Activated CD4-positive, CD25-positive, alpha-beta regulatory T cell treated with anti-CD3 and anti-CD28 coated beads, Interleukin-2, amount 50 U/mL, for 24 hours (primary cell): Measurements from ENCODE around the gene CRAMP1.
"Not testable (repeated sequence)": the region's sequence is repeated elsewhere in the genome, so short reads cannot be mapped to it uniquely, and the experiment has no call there.

ENCODE experiments used
- ATAC-seq, 2 donors: fragments of 150-1000 bp; cut with Tn5 transposase; one replicate each; pipeline ENCODE4 v1.10.0; 2021; ENCODE audit warnings: mild to moderate bottlenecking in 1 of 2, moderate library complexity in 1 of 2

The CRAMP1 gene

GRCh38 chr16:1690810-1691209 is 78.7 kb downstream of the CRAMP1 start:
- ATAC-seq: no peak

GRCh38 chr16:1691276-1691675 is 79.1 kb downstream of the CRAMP1 start:
- ATAC-seq: no peak

GRCh38 chr16:1691956-1692355 is 79.8 kb downstream of the CRAMP1 start:
- no peak for ATAC-seq

GRCh38 chr16:1696863-1697262 is 84.7 kb downstream of the CRAMP1 start:
- no peak for ATAC-seq

GRCh38 chr16:1698680-1699079 is 86.5 kb downstream of the CRAMP1 start:
- no peak for ATAC-seq

- no peak for ATAC-seq
These were observed 88.1 kb downstream of the CRAMP1 start for GRCh38 chr16:1700246-1700645.

- ATAC-seq: no peak
These were observed 89.2 kb downstream of the CRAMP1 start for GRCh38 chr16:1701216-1701878.

GRCh38 chr16:1705324-1705687 is 93.1 kb downstream of the CRAMP1 start:
- ATAC-seq: peak; percentile 6 to 11

- peak; percentile 89 to 93 for ATAC-seq
These were observed 93.7 kb downstream of the CRAMP1 start, which contains the start of gene MAPK8IP3 for GRCh38 chr16:1705688-1706385. Gene MAPK8IP3, plus strand, starts transcription at chr16:1706195. Its CDS starts 145 bp downstream, at chr16:1706340.

- peak; percentile 36 to 40 for ATAC-seq
These were observed 94.4 kb downstream of the CRAMP1 start for GRCh38 chr16:1706386-1707192.

GRCh38 chr16:1707193-1707790 is 95.1 kb downstream of the CRAMP1 start:
- no peak for ATAC-seq

GRCh38 chr16:1708083-1708767 is 96.1 kb downstream of the CRAMP1 start:
- ATAC-seq: no peak

GRCh38 chr16:1708768-1709180 is 96.6 kb downstream of the CRAMP1 start:
- ATAC-seq: no peak

- no peak for ATAC-seq
These were observed 97.2 kb downstream of the CRAMP1 start for GRCh38 chr16:1709356-1709755.

- ATAC-seq: no peak
These were observed 98.8 kb downstream of the CRAMP1 start for GRCh38 chr16:1710811-1711507.

GRCh38 chr16:1712791-1713261 is 100.7 kb downstream of the CRAMP1 start:
- ATAC-seq: no peak

- ATAC-seq: no peak
These were observed 101.2 kb downstream of the CRAMP1 start for GRCh38 chr16:1713331-1713730.

- no peak for ATAC-seq
These were observed 101.8 kb downstream of the CRAMP1 start for GRCh38 chr16:1713933-1714332.

- ATAC-seq: no peak
These were observed 103.1 kb downstream of the CRAMP1 start for GRCh38 chr16:1715220-1715619.

GRCh38 chr16:1718236-1718635 is 106.1 kb downstream of the CRAMP1 start:
- ATAC-seq: not testable (repeated sequence)

GRCh38 chr16:1719559-1720229 is 107.5 kb downstream of the CRAMP1 start:
- not testable (repeated sequence) for ATAC-seq
